Dermis blood vessel endothelial cell (primary cell): Measurements from ENCODE around the gene CPNE5. TPM values are rescaled to one million over a fixed set of nuclear protein-coding genes. Genes with fewer than 3 reads are reported as not detected.

Experiments
- DNase-seq: peaks from one replicate; pipeline ENCODE4 v3.0.0; 2010
- total RNA-seq: library from RNA; depleted of rRNA; stranded (reverse); fragments of >200 nt; gene quantifications from 2 replicates; pipeline ENCODE4 v1.2.3, GENCODE V29; 2014

The CPNE5 gene
- total RNA-seq, 1 donor from 2014 or later: 14.0 TPM

DNA sequence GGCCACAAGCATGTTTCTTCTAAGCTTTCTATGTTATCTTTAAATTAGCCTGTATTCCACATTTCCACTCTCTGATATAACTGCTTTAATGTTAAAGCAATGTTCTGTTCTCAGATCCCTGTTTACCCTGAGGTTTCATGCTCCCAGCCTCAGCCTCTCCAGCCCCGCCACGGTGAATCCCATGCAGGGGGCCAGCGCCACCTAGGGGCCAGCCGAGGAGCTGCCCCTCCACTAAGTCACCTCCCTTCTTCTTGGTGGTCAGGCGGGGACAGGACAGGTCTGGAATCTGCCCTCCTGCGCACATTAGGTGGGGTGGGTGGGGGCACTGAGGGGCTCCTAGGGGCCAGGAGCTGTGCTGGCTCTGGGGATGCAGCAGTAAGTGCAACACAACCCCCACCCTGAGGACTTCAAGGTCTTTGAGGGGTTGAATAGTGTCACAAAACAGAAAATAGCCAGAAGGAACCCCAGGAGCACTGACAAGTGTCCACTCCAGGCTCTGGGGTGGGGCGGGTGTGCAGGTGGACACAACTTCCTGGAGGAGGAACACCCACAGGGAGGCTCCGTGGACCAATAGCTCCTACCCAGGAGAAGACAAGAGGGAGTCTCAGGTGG lies 80.0 kb downstream of the CPNE5 start:
- peak; percentile 87 for DNase-seq

DNA sequence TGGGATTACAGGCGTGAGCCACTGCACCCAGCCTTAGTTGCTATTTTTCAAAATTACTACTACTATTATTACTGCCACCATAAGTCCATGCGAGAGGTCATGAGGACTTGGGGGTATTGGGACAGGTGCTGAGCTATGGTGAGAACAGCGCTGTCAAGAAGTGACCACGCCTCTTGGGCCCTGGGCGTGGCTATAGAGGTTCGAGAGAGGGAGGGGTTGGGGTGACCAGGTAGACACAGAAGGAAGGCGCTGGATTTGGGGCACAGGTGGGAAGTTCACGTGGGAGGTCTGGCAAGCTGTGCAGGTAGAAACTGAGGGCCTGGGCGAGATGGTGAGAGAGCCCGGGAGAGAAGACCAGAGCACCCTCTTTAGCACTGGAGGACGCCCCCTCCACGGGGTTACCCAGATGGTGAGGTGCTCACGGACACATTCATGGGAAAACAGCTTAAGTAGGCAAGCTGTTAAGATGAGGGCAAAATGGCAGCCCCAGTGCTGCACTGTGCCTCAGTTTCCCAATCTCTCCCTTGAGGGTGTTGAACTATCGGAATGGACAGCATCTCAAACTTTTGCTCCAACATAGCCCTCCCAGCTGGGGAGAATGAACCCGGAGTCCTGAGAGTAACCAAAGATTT lies 80.6 kb downstream of the CPNE5 start:
- no peak for DNase-seq

DNA sequence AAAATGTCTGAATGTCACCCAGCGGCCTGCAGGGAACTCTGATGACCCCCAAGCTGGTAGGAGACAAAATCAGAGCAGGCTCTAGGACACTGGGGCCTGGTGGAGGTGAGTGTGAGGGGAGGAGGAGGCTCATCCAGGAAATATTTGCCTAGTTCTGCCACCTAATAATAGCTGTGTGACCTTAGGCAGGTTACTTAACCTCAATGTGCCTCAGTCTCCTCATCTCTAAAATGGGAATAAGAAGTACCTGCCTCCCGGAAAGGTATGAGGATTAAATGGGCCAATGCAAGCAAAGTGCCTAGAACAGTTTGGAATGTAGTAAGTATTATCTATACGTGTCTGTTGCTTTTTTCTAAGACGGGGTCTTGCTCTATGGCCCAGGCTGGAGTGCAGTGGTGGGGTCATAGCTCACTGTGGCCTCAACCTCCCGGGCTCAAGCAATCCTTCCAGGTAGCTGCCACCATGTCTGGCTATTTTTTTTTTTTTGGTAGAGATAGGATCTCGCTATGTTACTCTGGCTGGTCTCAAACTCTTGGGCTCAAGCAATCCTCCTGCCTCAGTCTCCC lies 81.2 kb downstream of the CPNE5 start:
- DNase-seq: no peak

DNA sequence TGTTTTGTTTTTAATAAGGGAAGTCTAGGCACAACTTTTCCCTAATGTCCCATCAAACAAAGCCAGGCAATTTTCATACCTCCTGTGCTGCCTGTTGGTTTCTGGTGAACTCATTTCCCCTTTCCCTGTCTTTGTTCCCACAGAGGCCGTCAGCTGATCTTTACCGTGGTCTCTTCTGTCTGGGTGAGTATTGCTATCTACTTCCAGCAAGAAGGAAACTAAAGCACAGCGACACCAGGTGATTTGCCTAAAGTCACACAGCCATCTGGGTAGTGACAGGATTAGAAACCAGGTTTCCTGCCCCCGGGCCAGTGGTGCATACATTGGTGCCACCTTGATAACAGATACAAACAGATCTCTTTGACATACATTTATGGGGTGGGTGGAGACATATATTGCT lies 82.0 kb downstream of the CPNE5 start:
- DNase-seq: peak; percentile 86

GRCh38 chr6:36756786-36757185 lies 82.5 kb downstream of the CPNE5 start:
- no peak for DNase-seq

DNA sequence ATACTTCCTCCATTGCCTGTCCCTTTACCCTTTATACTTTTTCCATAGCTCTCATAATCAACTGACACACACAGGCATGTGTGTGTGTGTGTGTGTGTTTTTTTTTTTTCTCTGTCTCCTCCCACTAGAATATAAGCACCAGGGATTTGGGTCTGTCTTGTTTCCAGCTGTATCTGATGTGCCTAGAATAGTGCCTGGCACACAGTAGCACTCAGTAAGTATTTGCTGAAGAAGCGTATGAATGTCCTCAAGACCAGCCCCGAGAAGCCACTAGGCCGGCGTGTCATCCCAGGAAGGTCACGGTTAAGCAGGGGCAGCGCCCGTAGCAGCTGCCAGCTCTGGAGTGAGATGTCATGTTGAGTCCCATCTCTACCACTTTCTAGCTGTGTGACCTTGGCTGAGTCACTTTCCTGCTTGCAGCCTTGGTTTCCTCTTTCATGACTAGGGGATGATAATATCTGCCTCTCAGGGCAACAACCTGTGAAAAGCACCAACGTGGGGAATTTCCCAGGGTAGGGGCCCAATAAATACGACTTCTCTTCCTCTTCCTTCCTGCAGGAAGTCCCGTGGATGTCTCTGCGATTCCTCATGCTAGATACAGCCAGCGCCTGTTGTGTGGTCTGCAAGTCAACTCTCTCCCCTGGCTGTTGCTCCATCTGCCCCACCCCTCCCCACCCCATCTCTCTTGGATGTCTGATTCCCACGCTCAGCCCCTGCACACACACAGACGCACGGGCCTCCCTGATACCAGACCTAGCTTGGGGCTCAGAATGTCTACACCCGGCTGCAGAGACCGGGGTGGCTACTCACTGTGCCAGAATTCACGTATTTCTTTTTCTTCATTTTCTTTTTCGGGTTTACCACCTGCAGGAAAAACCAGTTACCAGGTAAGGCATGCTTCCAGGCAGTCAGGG lies 83.6 kb downstream of the CPNE5 start:
- DNase-seq: peak; percentile 91

DNA sequence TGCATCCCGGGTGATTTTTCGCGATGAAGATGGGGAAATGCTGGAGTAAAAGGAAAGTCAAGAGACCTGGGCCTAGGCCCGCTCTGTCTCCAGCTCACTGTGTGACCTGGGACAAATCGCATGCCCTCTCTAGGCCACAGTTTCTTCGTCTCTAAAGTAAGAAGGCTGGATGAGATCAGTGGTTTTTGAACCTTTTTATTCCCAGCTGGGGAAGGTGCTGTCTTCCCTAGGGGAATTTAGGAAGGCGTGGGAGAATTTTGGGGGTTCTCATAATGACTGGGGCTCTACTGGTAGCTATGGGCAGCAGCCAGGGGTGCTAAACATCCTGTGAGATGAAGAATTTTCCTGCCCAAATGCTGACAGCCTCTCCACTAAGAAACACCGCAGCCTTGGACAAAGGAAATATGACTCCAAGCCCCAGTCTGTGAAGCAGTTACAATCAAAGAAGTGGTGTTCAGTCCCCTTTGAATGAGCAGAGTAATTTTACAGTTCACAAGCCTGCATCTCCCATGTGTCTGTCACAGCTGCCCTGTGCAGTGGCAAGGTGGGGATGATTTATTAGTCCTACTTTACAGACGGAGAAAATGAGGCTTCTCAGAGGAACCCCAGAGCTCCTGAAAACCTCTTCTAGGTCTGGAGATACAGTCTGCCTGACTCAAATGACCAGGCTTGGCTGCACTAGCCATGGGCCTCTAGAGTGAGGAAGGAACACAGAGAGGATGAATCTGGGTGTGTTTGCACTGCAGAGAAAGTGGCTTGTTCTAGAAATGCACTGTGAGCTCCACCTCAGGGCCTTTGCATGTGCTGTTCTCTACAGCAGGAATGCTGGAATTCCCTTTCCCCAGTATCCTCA lies 84.4 kb downstream of the CPNE5 start:
- no peak for DNase-seq

DNA sequence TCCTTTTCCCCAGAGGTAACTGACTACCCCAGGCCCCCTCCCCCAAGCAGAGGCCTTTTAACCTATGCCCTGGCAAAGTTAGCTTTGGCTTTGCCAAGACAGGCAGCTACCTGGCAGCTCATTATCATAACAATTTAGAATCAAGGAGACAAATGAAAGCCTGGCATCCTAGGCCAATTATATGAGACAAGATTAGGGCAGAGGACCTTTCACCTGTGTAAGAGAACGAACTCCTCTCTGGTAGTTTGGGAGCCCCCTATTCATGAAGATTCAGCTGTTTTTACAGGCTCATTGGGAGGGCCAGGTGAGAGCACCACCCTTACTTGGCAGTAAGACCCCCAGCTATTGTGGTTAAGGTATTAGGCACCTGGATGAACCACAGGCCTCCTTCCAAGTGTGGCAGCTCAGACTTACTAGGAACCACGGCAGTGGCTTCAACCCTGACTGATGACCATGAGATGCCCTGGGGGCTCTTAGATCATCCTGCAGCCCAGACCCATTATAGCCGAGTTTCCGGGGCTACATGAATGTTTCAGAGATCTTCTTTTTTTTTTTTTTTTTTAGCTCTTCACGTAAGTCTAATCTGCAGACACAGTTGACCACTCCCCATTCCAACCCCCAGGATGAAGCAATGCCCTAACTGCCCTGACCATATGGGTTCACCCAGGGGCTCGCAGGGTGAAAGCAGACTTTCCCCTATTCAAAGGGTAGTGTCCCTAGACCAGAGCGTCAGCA lies 85.4 kb downstream of the CPNE5 start:
- no peak for DNase-seq

- DNase-seq: no peak
These were observed 86.2 kb downstream of the CPNE5 start for GRCh38 chr6:36752886-36753506.

DNA sequence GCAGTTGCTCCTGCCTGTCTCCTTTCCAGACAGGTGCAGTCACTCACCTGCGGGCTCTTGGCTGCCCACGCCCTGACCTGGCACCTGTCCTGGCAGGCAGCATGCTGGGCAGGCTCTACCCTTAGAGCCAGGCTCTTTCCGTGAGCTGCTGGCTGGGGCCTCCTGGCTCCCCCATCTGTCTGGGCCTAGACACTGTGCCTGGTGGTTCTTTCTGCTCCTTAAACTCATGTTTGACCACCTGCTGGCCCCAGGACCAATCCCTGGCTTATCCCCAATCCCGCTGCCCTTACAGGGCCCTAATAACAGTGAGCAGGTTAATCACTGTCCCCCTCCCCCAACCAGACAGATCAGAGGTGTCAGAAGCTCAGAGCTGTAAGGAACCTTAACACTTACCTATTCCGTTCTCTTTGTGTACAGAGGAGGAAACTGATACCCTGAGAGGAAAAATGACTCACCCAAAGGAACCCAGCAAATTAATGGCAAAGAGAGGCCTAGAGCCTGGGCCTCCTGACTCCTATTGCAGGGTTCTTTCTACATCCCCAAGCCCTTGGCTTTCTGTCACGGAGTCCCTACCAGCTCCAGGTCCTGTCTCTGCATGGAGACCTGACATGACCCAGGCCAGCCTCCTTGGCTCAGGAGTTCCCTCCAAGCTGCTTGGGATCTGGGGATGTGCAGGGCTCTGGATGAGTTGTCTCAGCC lies 86.9 kb downstream of the CPNE5 start:
- peak; percentile 67 for DNase-seq

- DNase-seq: no peak
These were observed 87.4 kb downstream of the CPNE5 start for GRCh38 chr6:36751833-36752186.

- DNase-seq: no peak
These were observed 88.2 kb downstream of the CPNE5 start for GRCh38 chr6:36751091-36751490.

GRCh38 chr6:36749829-36750489 lies 89.3 kb downstream of the CPNE5 start:
- DNase-seq: no peak

DNA sequence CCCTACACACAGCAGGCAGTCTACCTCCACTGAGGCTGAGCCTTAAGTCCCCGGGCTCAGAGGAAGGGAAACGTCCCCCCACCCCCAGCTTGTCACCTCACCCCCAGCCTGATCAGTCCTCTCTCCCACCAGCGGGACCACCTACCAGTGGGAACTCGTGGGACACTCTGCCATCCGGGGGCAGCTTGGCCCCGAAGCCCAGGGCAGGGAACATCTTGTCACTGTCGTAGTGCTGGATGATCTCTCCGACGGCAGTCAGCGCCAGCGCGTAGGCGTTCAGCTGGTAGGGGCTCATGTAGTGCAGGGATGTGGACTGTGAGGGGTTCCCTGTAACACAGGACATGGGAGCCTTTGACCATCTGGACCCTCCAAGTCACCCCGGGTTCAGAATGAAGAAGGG lies 93.0 kb downstream of the CPNE5 start:
- no peak for DNase-seq

DNA sequence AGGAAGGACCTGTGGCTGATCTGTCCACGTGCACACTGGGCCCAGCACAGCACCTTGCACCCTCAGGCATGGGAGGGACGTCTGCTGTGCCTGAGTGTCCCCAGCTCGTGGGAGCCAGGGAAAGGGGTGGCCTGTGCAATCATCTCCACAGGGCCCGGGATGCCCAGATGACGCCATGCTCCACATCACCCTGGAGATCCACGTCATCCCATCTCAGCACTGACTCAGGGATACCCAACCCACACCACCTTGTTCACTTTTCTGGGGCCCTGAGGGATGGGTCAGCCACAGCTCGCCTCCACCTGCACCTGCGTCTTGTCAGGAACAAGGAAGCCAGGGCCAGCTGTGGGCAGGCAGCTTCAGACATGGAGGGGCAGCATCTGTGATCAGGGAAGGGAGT lies 93.4 kb downstream of the CPNE5 start:
- no peak for DNase-seq

DNA sequence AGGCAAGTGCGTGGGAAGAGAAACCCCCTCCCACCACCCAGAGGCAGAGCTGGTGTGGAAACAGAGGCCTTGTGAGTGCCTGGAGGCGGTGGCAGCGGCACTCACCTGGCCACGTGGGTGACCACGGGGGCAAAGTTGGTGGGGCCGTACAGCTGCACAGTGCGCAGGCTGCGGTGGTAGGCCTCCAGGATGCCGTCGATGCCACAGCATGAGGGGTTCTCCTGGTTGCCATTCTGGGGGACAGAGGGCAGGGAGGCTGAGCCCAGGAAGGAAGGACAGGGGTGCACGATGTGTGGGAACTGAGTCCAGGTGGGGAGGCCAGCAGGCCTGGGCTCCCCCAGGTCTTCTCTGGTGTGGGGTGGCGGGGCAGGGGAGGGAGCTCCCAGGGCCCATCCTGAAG lies 94.0 kb downstream of the CPNE5 start:
- no peak for DNase-seq

DNA sequence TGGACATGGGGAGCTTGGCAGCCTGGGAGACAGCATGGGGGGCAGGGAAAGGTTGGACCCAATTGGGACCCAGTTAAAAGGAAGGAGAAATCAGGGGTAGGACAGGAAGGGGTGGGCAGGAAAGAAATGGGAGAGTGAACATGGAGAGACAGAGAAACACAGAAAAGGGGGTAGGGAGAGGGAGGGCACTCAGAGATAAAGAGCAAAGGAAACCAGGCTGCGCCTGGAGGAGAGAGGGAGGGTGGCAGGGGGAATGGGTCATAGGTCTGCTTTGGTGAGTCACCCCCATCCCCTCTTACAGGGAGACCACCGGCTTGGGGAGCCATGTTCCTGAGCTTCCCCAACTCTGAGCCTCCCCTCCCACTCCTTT lies 95.0 kb downstream of the CPNE5 start:
- DNase-seq: no peak

- no peak for DNase-seq
These were observed 95.5 kb downstream of the CPNE5 start for GRCh38 chr6:36743538-36744303.

DNA sequence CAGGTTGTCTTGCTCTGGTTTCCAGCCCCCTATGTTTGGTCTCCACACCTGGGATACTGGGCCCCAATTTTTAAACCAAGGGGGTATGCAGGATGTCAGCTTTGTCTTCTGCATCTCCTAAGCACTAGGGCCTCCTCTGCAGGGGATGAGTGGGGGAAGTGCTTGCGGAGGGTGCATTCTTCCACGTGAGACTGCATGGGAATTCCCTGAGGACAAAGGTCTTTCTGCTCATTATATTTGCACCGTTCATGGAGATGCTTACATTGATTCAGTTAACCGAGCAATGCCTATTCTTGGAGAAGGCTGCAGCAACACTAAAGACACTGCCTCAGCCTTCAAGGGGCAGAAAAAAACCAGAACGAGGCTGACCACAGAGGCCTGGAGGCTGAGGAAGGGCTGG lies 96.2 kb downstream of the CPNE5 start:
- DNase-seq: no peak
